ENCODE measurements around the gene GLYATL3.

The GLYATL3 gene

DNA sequence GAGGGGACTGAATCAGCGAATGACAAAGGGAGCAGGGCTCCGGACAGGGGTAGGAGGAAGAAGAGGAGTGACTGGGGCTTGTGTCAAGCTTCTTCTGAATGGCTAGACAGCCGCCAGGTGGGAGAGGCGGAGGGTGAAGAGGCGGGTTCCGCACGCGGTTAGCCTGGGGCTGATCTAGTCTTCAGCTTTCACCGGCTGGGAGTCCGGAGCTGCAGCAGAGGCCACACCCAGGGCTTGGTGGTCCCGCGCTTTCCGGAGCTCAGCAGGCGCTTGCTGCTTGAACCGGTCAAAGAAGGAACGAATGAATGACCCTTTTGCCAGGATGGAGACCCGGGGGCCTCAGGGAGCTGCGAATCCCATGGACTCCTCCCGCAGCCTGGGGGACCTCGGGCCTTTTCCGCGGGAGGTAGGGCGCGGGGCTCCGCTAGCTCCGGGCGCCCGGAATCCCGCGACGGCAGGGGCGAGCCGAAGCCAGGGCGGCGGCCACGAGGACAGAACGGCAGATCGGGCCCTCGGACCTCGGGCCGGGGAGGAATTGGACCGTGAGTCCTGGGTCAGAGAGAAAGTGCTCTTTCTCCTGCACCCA lies 50.9 kb downstream of the GLYATL3 start, which contains the start of gene C6orf141:
TSS of gene C6orf141 (plus strand) at position 177 of the 586 bp plus-strand sequence. CDS start at position 302, 125 bp downstream.
- no peak for FAIRE-seq
- no peak for TF ChIP-seq POLR2A (IDR thresholded peaks at IDR 0.05; ENCODE audit: low read depth, low read length)
- DNase-seq (ENCODE audit: insufficient read length), result peak; percentile 25

DNA sequence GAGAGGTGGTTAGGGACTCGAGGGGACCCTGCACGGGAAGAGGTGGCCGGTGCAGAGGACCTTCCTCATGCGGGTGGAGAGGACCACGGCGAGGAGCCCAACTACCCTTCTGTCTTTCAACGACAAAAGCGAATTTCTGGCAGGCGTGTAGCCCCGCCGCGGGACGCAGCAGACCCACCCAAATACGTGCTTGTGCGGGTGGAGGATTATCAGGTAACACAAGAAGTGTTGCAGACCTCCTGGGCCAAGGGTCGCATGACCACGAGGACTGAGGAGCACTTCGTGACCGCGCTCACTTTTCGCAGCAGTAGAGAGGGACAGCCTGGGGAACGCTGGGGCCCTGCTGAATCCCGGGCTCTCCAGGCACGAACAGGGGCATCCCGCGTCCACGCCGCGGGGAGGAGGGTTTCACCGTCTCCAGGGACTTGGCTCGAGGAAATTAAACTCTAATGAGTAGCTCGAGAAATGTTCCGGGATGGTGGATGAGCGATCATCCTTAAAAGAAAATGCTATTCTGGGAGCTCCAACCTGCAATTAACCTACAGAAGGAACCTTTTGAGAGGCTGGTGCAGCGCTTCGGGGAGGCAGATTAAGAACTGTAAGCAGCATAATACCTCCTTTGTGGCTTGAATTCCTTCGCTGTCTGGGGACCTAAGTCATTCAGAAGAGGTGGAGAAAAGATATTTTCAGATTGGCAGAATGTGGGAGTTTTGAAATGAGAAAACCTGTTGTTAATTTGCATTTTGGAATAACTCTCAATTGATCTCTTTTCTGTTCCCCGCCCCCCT lies 51.5 kb downstream of the GLYATL3 start:
- DNase-seq (ENCODE audit: insufficient read length) (peak; percentile 8), FAIRE-seq (no peak)
- TF ChIP-seq TAF1 (IDR thresholded peaks at IDR 0.05; ENCODE audit: borderline replicate concordance, low read depth, low read length) (no peak), POLR2A (IDR thresholded peaks at IDR 0.05; ENCODE audit: low read depth, low read length) (no peak), POLR2AphosphoS5 (IDR thresholded peaks at IDR 0.05; ENCODE audit: low read depth, low read length) (no peak)

GRCh38 chr6:49551866-49552129 lies 52.1 kb downstream of the GLYATL3 start:
- TF ChIP-seq POLR2AphosphoS5 (IDR thresholded peaks at IDR 0.05; ENCODE audit: low read depth, low read length) (no peak), TAF1 (IDR thresholded peaks at IDR 0.05; ENCODE audit: borderline replicate concordance, low read depth, low read length) (no peak), POLR2A (IDR thresholded peaks at IDR 0.05; ENCODE audit: low read depth, low read length) (no peak)

GRCh38 chr6:49552596-49552995 lies 52.9 kb downstream of the GLYATL3 start:
- DNase-seq (ENCODE audit: insufficient read length) (no peak), FAIRE-seq (no peak)
- TF ChIP-seq TAF1 (IDR thresholded peaks at IDR 0.05; ENCODE audit: borderline replicate concordance, low read depth, low read length), result no peak
- TF ChIP-seq POLR2A (IDR thresholded peaks at IDR 0.05; ENCODE audit: low read depth, low read length), result no peak
- TF ChIP-seq POLR2AphosphoS5 (IDR thresholded peaks at IDR 0.05; ENCODE audit: low read depth, low read length), result no peak

More at GRCh38 chr6:49551866-49552129, 52.1 kb downstream of the GLYATL3 start:
- FAIRE-seq, result no peak
- peak; percentile 7 for DNase-seq (ENCODE audit: insufficient read length)

DNA sequence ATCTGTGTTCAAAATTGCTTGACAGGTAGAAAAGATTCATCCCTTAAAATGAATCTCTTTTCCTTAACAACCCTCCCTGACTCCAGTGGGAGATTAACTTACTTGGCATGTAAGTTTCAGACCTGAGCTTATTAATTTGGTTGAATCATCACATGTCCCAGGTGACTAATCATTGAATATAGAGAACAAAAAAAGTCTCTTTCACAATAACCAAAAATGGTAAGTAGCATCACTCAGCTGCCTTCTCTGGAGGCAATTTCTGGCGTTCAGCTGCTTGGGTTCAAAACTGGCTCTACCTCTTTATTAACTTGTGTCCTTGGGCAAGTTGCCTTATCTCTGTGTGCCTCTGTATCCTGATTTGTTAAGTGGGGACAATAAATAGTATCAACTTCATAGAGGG lies 53.7 kb downstream of the GLYATL3 start:
- no peak for FAIRE-seq
- TF ChIP-seq POLR2AphosphoS5 (IDR thresholded peaks at IDR 0.05; ENCODE audit: low read depth, low read length), result no peak
- TF ChIP-seq POLR2A (IDR thresholded peaks at IDR 0.05; ENCODE audit: low read depth, low read length), result no peak
- no peak for TF ChIP-seq TAF1 (IDR thresholded peaks at IDR 0.05; ENCODE audit: borderline replicate concordance, low read depth, low read length)
- DNase-seq (ENCODE audit: insufficient read length), result no peak

GRCh38 chr6:49555951-49556350 lies 56.2 kb downstream of the GLYATL3 start:
- DNase-seq (ENCODE audit: insufficient read length), result no peak
- TF ChIP-seq POLR2A (IDR thresholded peaks at IDR 0.05; ENCODE audit: low read depth, low read length), result no peak
- no peak for TF ChIP-seq TAF1 (IDR thresholded peaks at IDR 0.05; ENCODE audit: borderline replicate concordance, low read depth, low read length)
- TF ChIP-seq POLR2AphosphoS5 (IDR thresholded peaks at IDR 0.05; ENCODE audit: low read depth, low read length), result no peak
- FAIRE-seq, result no peak

DNA sequence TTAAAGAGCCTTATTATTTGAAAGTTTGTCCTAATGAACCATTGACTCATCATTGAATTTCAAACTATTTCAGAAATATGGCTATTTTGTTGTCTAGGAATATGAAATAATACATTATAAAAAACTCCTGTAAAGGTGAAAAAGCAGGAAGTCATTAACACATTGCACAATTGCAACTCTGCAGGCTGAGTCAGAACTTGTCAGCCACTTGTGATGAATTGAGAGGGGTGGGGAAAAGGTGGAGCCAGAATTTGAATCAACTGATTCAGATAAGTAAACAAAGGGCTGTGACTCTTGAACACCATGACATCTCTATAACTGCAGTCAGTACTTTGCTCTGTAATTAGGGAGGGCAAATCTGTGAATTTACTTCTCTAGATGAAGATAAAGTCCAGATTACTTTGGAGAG lies 56.7 kb downstream of the GLYATL3 start:
- FAIRE-seq (no peak), DNase-seq (ENCODE audit: insufficient read length) (no peak)
- TF ChIP-seq TAF1 (IDR thresholded peaks at IDR 0.05; ENCODE audit: borderline replicate concordance, low read depth, low read length) (no peak), POLR2AphosphoS5 (IDR thresholded peaks at IDR 0.05; ENCODE audit: low read depth, low read length) (no peak), POLR2A (IDR thresholded peaks at IDR 0.05; ENCODE audit: low read depth, low read length) (no peak)

GRCh38 chr6:49557177-49557576 lies 57.5 kb downstream of the GLYATL3 start:
- no peak for TF ChIP-seq POLR2A (IDR thresholded peaks at IDR 0.05; ENCODE audit: low read depth, low read length)
- FAIRE-seq, result no peak
- DNase-seq (ENCODE audit: insufficient read length), result no peak

DNA sequence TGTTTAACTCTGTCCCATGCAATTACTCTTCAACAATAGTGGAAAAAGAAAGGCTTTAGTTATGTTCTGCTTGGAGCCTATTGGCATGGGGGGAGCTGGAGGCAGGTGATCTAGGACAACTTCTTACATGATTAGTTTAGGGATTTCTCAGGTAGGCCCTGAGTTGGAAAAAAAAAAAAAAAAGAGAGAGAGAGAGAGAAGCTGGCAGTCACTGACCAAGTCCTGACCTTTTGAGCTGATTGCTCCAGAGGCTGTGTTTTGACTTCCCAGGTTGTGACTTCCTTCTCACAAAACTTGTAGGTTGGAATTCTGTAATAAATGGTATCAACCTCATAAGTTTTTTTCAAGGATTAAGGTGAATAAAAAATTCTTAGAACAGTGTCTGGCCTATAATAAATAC lies 58.5 kb downstream of the GLYATL3 start:
- FAIRE-seq (no peak), DNase-seq (ENCODE audit: insufficient read length) (no peak)
- TF ChIP-seq TAF1 (IDR thresholded peaks at IDR 0.05; ENCODE audit: borderline replicate concordance, low read depth, low read length) (no peak), POLR2AphosphoS5 (IDR thresholded peaks at IDR 0.05; ENCODE audit: low read depth, low read length) (no peak), POLR2A (IDR thresholded peaks at IDR 0.05; ENCODE audit: low read depth, low read length) (no peak)

GRCh38 chr6:49563006-49563886 lies 63.5 kb downstream of the GLYATL3 start:
- no peak for FAIRE-seq
- no peak for DNase-seq (ENCODE audit: insufficient read length)
- TF ChIP-seq TAF1 (IDR thresholded peaks at IDR 0.05; ENCODE audit: borderline replicate concordance, low read depth, low read length), result no peak

- TF ChIP-seq TAF1 (IDR thresholded peaks at IDR 0.05; ENCODE audit: borderline replicate concordance, low read depth, low read length), result no peak
- TF ChIP-seq POLR2A (IDR thresholded peaks at IDR 0.05; ENCODE audit: low read depth, low read length), result no peak
- no peak for TF ChIP-seq POLR2AphosphoS5 (IDR thresholded peaks at IDR 0.05; ENCODE audit: low read depth, low read length)
- FAIRE-seq (no peak), DNase-seq (ENCODE audit: insufficient read length) (no peak)
Observed at GRCh38 chr6:49564552-49564951, 64.8 kb downstream of the GLYATL3 start.

- FAIRE-seq (no peak), DNase-seq (ENCODE audit: insufficient read length) (no peak)
- TF ChIP-seq POLR2A (IDR thresholded peaks at IDR 0.05; ENCODE audit: low read depth, low read length) (no peak), TAF1 (IDR thresholded peaks at IDR 0.05; ENCODE audit: borderline replicate concordance, low read depth, low read length) (no peak), POLR2AphosphoS5 (IDR thresholded peaks at IDR 0.05; ENCODE audit: low read depth, low read length) (no peak)
Observed at GRCh38 chr6:49565261-49565660, 65.5 kb downstream of the GLYATL3 start.

All from GM12892 (cell line).